HG02973 (cell line): ENCODE data around the gene ZNF576.
A peak's percentile ranks its signal among the peaks of the same experiment; 100 is the strongest.
"Not testable (repeated sequence)": the region's sequence is repeated elsewhere in the genome, so short reads cannot be mapped to it uniquely, and the experiment has no call there.

Experiments used
- ATAC-seq: cut with Tn5 transposase; IDR thresholded peaks from one replicate; pipeline ENCODE4 v1.9.1; 2021; ENCODE audit warnings: moderate library complexity; ENCODE audit not compliant: unreplicated experiment

Gene ZNF576

GRCh38 chr19:43595999-43596841, at the start of gene ZNF576, which contains the start of gene IRGQ:
TSS of gene ZNF576 (plus strand) at chr19:43596595. CDS start at chr19:43597109, 514 bp downstream.
TSS of gene IRGQ (minus strand) at chr19:43596134. CDS start at chr19:43595338, 796 bp downstream.
- peak; percentile 74 for ATAC-seq

- ATAC-seq = not testable (repeated sequence)
Measured at GRCh38 chr19:43547926-43548325, 48.5 kb upstream of the ZNF576 start.

GRCh38 chr19:43548706-43549105, 47.7 kb upstream of the ZNF576 start:
- no peak for ATAC-seq

- no peak for ATAC-seq
Measured at GRCh38 chr19:43551399-43552197, 44.8 kb upstream of the ZNF576 start.

GRCh38 chr19:43552198-43552450, 44.3 kb upstream of the ZNF576 start:
- ATAC-seq = no peak

- no peak for ATAC-seq
Measured at GRCh38 chr19:43552616-43553015, 43.8 kb upstream of the ZNF576 start.

GRCh38 chr19:43553656-43554055, 42.7 kb upstream of the ZNF576 start:
- no peak for ATAC-seq

- no peak for ATAC-seq
Measured at GRCh38 chr19:43554317-43554895, 42.0 kb upstream of the ZNF576 start.

GRCh38 chr19:43555185-43555770, 41.1 kb upstream of the ZNF576 start:
- no peak for ATAC-seq

GRCh38 chr19:43560687-43561086, 35.7 kb upstream of the ZNF576 start:
- no peak for ATAC-seq

- no peak for ATAC-seq
Measured at GRCh38 chr19:43561139-43561970, 35.0 kb upstream of the ZNF576 start.

- ATAC-seq = no peak
Measured at GRCh38 chr19:43562226-43562697, 34.1 kb upstream of the ZNF576 start.

GRCh38 chr19:43562698-43563241, 33.6 kb upstream of the ZNF576 start:
- ATAC-seq = peak; percentile 60

- no peak for ATAC-seq
Measured at GRCh38 chr19:43563816-43564457, 32.5 kb upstream of the ZNF576 start.

- ATAC-seq = no peak
Measured at GRCh38 chr19:43564800-43565199, 31.6 kb upstream of the ZNF576 start.

GRCh38 chr19:43569657-43570056, 26.7 kb upstream of the ZNF576 start:
- no peak for ATAC-seq

GRCh38 chr19:43570174-43570791, 26.1 kb upstream of the ZNF576 start:
- no peak for ATAC-seq

- no peak for ATAC-seq
Measured at GRCh38 chr19:43572171-43572588, 24.2 kb upstream of the ZNF576 start.
